ENCODE measurements around the gene ANKRD17. TPM values are rescaled to one million over a fixed set of nuclear protein-coding genes. Genes with fewer than 3 reads are reported as not detected.
"Not testable (repeated sequence)": the region's sequence is repeated elsewhere in the genome, so short reads cannot be mapped to it uniquely, and the experiment has no call there.

ANKRD17 gene
- total and polyA plus RNA-seq, 2 donors = 12.0 to 26.4 TPM

DNA sequence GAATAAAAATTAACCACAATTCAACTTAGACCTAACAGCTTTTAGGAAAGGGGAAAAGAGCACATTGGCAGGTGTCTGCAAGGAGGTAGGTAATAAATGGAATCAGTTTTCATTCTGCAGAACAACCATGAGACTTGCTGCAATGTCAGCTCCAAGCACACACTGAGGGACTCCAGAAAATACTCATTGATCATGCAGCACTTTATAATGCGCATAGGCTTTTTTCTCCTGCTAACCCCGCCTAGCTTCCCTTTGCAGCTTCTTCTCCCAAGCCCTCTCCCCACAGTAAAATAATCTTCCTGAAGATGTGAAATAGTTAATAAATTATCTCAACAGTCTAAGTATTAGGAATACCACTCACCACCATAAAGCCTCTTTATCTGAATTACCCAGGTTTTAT lies 36.9 kb downstream of the ANKRD17 start:
- peaks cover 0 to 7% of the 10 kb centered on the region in 2 donors for H3K4me1 ChIP-seq (ENCODE audit: control insufficient read depth in 2 of 2, insufficient read depth in 2 of 2, low read length in 2 of 2)
- peaks cover 0 to 6% of the 10 kb centered on the region in 2 donors for H3K36me3 ChIP-seq (ENCODE audit: control insufficient read depth in 2 of 2, insufficient read depth in 2 of 2, low read length in 1 of 2)
- H3K27me3 ChIP-seq (ENCODE audit: control insufficient read depth in 2 of 2, insufficient read depth in 1 of 2, low read length in 1 of 2) = no peaks in the 10 kb centered on the region
- H3K9me3 ChIP-seq (ENCODE audit: control insufficient read depth in 2 of 2, insufficient read depth in 1 of 2, low read length in 1 of 2) = peaks cover 0 to 2% of the 10 kb centered on the region in 2 donors
- DNase-seq (ENCODE audit: low read depth in 6 of 9, low spot score in 9 of 9) = peak in 1 of 9 donors; percentile 2
- 92% methylated on average over 2 of the region's 2 CpGs for WGBS
- no peak overlapping the region for H3K4me3 ChIP-seq (ENCODE audit: low read length in 2 of 2)
- no peak overlapping the region for H3K27ac ChIP-seq (ENCODE audit: low read depth in 1 of 2, low read length in 1 of 2)

DNA sequence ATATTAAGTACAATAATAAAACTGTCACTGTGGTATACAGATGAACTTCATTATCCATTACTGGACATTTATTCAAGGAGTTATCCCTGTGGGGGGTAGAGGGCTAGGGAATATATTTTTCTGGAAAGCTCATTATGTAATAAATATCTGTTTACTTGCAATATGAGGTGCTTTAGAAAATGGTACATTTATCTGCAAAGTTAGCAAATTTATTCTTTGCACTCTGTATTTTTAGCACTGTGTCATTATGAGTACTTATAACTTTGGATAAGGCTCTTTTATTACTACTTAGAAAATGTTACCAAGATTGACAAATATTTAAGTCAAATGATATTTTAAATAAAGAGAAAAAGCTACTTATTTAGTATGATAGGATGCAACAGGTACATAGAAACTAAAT lies 37.8 kb downstream of the ANKRD17 start:
- Histone ChIP-seq H3K27me3 (ENCODE audit: control insufficient read depth in 2 of 2, insufficient read depth in 1 of 2, low read length in 1 of 2) (no peaks in the 10 kb centered on the region), H3K9me3 (ENCODE audit: control insufficient read depth in 2 of 2, insufficient read depth in 1 of 2, low read length in 1 of 2) (peaks cover 0 to 2% of the 10 kb centered on the region in 2 donors), H3K36me3 (ENCODE audit: control insufficient read depth in 2 of 2, insufficient read depth in 2 of 2, low read length in 1 of 2) (peaks cover 0 to 8% of the 10 kb centered on the region in 2 donors), H3K4me1 (ENCODE audit: control insufficient read depth in 2 of 2, insufficient read depth in 2 of 2, low read length in 2 of 2) (peaks cover 0 to 7% of the 10 kb centered on the region in 2 donors), H3K4me3 (ENCODE audit: low read length in 2 of 2) (no peak overlapping the region), H3K27ac (ENCODE audit: low read depth in 1 of 2, low read length in 1 of 2) (no peak overlapping the region)
- DNase-seq (ENCODE audit: low read depth in 6 of 9, low spot score in 9 of 9) = no peak

DNA sequence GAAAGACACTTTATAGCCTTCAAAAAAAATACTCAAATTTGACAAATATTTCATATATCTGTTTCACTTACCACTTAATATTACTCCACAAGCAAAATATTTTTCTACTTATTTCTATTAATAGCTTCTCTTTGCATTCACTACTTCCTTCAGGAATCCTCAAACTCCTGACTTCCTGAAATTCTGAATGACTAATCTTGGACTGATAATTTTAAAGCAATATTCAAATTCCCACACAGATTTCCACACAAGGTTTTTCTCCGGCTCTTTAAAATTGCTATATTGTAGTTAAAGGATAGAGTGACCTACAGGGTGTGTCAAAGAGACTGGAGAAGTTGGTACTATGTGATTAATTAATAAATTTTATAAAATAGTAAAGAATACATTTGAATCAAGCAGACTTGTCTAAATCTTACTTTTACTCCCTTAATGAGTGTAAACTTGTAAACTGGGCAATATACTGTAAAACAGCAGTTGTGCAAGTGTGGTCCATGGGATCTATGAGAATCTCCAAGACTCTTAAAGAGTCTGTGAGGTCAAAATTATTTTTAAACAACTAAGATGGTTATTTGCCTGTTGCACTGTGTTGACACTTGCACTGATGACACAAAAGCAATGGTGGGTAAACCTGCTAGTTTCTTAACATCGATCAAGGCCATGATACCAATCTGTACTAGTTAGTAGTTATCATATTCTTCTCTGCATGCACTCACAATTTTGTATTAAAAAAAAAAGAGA lies 44.5 kb downstream of the ANKRD17 start:
- no peaks in the 10 kb centered on the region for H3K9me3 ChIP-seq (ENCODE audit: control insufficient read depth in 2 of 2, insufficient read depth in 1 of 2, low read length in 1 of 2)
- no peaks in the 10 kb centered on the region for H3K4me1 ChIP-seq (ENCODE audit: control insufficient read depth in 2 of 2, insufficient read depth in 2 of 2, low read length in 2 of 2)
- H3K36me3 ChIP-seq (ENCODE audit: control insufficient read depth in 2 of 2, insufficient read depth in 2 of 2, low read length in 1 of 2) = peaks cover 0 to 15% of the 10 kb centered on the region in 2 donors
- no peak overlapping the region for H3K4me3 ChIP-seq (ENCODE audit: low read length in 2 of 2)
- DNase-seq (ENCODE audit: low read depth in 6 of 9, low spot score in 9 of 9) = no peak
- H3K27ac ChIP-seq (ENCODE audit: low read depth in 1 of 2, low read length in 1 of 2) = no peak overlapping the region
- H3K27me3 ChIP-seq (ENCODE audit: control insufficient read depth in 2 of 2, insufficient read depth in 1 of 2, low read length in 1 of 2) = no peaks in the 10 kb centered on the region
- WGBS = 98% methylated on average over 2 of the region's 2 CpGs

DNA sequence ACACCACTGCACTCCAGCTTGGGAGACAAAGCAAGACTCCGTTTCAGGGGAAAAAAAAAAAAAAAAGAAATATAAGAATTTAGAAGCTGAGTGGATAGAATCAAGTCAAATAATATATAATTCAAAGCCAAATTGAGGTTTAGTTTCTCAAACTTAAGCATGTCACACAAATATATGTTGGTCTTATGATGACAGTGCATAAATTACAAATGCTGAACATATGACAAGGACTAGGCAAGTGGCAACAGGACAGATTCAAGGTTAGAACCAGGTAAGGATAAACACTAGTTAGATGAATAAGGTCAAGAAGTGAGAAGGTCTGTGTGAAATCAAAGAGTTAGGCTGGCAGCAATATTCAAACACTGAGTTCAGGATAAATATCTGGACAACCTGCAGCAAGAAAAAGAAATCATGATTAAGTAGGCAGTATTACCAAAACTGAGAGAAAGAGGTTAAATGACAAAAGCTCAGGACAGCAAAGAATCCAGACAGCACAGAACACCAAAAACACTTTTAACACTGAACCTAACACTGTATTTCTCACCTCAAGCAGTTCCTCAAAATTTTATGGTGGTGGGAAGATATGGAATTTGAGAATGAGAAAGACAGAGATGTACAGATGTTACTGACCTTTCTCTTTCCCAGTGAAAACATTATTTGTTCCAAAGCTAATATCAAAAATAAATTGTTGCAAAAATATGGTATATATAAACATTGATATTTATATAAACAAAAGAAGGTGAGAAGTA lies 45.4 kb downstream of the ANKRD17 start:
- no peak for DNase-seq (ENCODE audit: low read depth in 6 of 9, low spot score in 9 of 9)
- Histone ChIP-seq H3K4me3 (ENCODE audit: low read length in 2 of 2) (no peak overlapping the region), H3K27ac (ENCODE audit: low read depth in 1 of 2, low read length in 1 of 2) (no peak overlapping the region), H3K4me1 (ENCODE audit: control insufficient read depth in 2 of 2, insufficient read depth in 2 of 2, low read length in 2 of 2) (no peaks in the 10 kb centered on the region), H3K27me3 (ENCODE audit: control insufficient read depth in 2 of 2, insufficient read depth in 1 of 2, low read length in 1 of 2) (no peaks in the 10 kb centered on the region), H3K9me3 (ENCODE audit: control insufficient read depth in 2 of 2, insufficient read depth in 1 of 2, low read length in 1 of 2) (no peaks in the 10 kb centered on the region), H3K36me3 (ENCODE audit: control insufficient read depth in 2 of 2, insufficient read depth in 2 of 2, low read length in 1 of 2) (peaks cover 0 to 15% of the 10 kb centered on the region in 2 donors)
- 100% methylated on average over 1 of the region's 1 CpG for WGBS

DNA sequence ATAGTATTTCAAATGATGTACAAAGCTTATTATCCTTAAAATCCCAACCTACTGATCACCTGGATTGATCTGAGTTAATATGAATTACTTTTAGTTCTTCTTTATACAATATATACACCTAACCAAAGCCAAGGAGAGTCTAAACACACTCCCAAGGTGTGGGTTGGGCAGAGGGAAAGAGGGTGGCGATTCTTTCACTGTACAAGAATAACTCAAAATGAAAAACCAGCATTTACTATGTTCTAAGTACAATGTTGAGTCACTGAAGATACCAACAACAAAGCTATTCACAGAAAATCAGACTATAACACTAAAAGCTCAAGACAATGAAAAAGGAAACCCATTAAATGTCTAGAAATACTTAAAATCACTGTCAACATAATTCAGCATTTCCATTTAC lies 46.6 kb downstream of the ANKRD17 start:
- peaks cover 0 to 15% of the 10 kb centered on the region in 2 donors for H3K36me3 ChIP-seq (ENCODE audit: control insufficient read depth in 2 of 2, insufficient read depth in 2 of 2, low read length in 1 of 2)
- WGBS = 97% methylated on average over 1 of the region's 1 CpG
- no peaks in the 10 kb centered on the region for H3K4me1 ChIP-seq (ENCODE audit: control insufficient read depth in 2 of 2, insufficient read depth in 2 of 2, low read length in 2 of 2)
- no peaks in the 10 kb centered on the region for H3K9me3 ChIP-seq (ENCODE audit: control insufficient read depth in 2 of 2, insufficient read depth in 1 of 2, low read length in 1 of 2)
- no peaks in the 10 kb centered on the region for H3K27me3 ChIP-seq (ENCODE audit: control insufficient read depth in 2 of 2, insufficient read depth in 1 of 2, low read length in 1 of 2)
- no peak overlapping the region for H3K4me3 ChIP-seq (ENCODE audit: low read length in 2 of 2)
- no peak for DNase-seq (ENCODE audit: low read depth in 6 of 9, low spot score in 9 of 9)
- H3K27ac ChIP-seq (ENCODE audit: low read depth in 1 of 2, low read length in 1 of 2) = no peak overlapping the region

DNA sequence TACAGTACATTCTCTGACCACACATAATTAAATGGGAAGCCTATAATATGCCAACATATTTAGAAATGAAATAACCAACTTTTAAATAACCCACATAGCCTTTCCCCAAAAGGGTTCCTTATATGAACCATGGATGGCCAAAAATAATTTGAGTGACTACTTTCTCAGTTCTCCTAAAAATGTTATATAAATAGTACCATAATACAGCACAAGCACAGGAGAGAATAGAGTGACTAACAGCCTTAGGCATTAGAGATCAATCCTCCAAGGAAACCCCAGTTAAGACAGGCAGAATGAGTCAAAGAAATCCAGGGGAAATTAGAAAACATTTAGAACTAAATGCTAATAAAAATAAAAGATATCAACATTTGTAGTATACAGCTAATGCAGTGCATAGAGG lies 50.2 kb downstream of the ANKRD17 start:
- Histone ChIP-seq H3K9me3 (ENCODE audit: control insufficient read depth in 2 of 2, insufficient read depth in 1 of 2, low read length in 1 of 2) (peaks cover 0 to 11% of the 10 kb centered on the region in 2 donors), H3K27ac (ENCODE audit: low read depth in 1 of 2, low read length in 1 of 2) (no peak overlapping the region), H3K36me3 (ENCODE audit: control insufficient read depth in 2 of 2, insufficient read depth in 2 of 2, low read length in 1 of 2) (peaks cover 0 to 10% of the 10 kb centered on the region in 2 donors), H3K4me3 (ENCODE audit: low read length in 2 of 2) (no peak overlapping the region), H3K27me3 (ENCODE audit: control insufficient read depth in 2 of 2, insufficient read depth in 1 of 2, low read length in 1 of 2) (no peaks in the 10 kb centered on the region), H3K4me1 (ENCODE audit: control insufficient read depth in 2 of 2, insufficient read depth in 2 of 2, low read length in 2 of 2) (no peaks in the 10 kb centered on the region)
- DNase-seq (ENCODE audit: low read depth in 6 of 9, low spot score in 9 of 9) = no peak

DNA sequence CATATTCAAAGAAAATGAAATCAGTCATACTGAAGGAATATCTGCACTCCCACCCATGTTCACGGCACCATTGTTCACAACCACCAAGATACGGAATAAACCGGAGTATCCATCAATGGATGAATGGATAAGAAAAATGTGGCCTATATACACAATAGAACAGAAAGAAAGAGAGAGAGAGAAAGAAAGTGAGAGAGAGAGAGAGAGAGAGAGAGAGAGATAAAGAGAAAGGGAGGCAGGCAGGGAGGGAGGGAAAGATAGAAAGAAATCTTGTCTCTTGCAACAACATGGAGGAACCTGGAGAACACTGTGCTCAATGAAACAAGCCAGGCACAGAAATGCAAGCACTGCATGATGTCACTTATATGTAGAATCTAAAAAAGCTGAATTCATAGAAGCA lies 52.4 kb downstream of the ANKRD17 start:
- Histone ChIP-seq H3K27ac (ENCODE audit: low read depth in 1 of 2, low read length in 1 of 2) (no peak overlapping the region), H3K9me3 (ENCODE audit: control insufficient read depth in 2 of 2, insufficient read depth in 1 of 2, low read length in 1 of 2) (peaks cover 0 to 14% of the 10 kb centered on the region in 2 donors), H3K36me3 (ENCODE audit: control insufficient read depth in 2 of 2, insufficient read depth in 2 of 2, low read length in 1 of 2) (peaks cover 0 to 5% of the 10 kb centered on the region in 2 donors), H3K27me3 (ENCODE audit: control insufficient read depth in 2 of 2, insufficient read depth in 1 of 2, low read length in 1 of 2) (no peaks in the 10 kb centered on the region), H3K4me3 (ENCODE audit: low read length in 2 of 2) (no peak overlapping the region), H3K4me1 (ENCODE audit: control insufficient read depth in 2 of 2, insufficient read depth in 2 of 2, low read length in 2 of 2) (no peaks in the 10 kb centered on the region)
- DNase-seq (ENCODE audit: low read depth in 6 of 9, low spot score in 9 of 9) = no peak
- WGBS = over 99% methylated on average over 3 of the region's 3 CpGs

DNA sequence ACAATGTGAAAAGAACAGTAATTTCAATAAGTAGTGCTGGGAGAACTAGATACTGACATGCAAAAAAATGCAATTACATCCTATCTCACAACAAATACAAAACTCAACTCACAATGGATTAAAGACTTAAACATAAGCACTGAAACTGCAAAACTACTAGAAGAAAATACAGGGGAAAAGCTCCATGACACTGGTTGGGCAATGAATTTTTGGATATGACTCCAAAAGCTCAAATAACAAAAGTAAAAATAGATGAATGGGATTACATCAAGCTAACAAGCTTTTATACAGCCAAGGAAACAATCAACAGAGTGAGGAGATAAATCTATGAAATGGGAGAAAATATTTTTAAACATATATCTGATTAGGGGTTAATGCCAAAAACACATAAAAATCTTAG lies 53.1 kb downstream of the ANKRD17 start:
- H3K27me3 ChIP-seq (ENCODE audit: control insufficient read depth in 2 of 2, insufficient read depth in 1 of 2, low read length in 1 of 2) = no peaks in the 10 kb centered on the region
- no peaks in the 10 kb centered on the region for H3K4me1 ChIP-seq (ENCODE audit: control insufficient read depth in 2 of 2, insufficient read depth in 2 of 2, low read length in 2 of 2)
- DNase-seq (ENCODE audit: low read depth in 6 of 9, low spot score in 9 of 9) = no peak
- H3K9me3 ChIP-seq (ENCODE audit: control insufficient read depth in 2 of 2, insufficient read depth in 1 of 2, low read length in 1 of 2) = peaks cover 0 to 14% of the 10 kb centered on the region in 2 donors
- H3K36me3 ChIP-seq (ENCODE audit: control insufficient read depth in 2 of 2, insufficient read depth in 2 of 2, low read length in 1 of 2) = peaks cover 0 to 5% of the 10 kb centered on the region in 2 donors
- no peak overlapping the region for H3K4me3 ChIP-seq (ENCODE audit: low read length in 2 of 2)
- no peak overlapping the region for H3K27ac ChIP-seq (ENCODE audit: low read depth in 1 of 2, low read length in 1 of 2)

DNA sequence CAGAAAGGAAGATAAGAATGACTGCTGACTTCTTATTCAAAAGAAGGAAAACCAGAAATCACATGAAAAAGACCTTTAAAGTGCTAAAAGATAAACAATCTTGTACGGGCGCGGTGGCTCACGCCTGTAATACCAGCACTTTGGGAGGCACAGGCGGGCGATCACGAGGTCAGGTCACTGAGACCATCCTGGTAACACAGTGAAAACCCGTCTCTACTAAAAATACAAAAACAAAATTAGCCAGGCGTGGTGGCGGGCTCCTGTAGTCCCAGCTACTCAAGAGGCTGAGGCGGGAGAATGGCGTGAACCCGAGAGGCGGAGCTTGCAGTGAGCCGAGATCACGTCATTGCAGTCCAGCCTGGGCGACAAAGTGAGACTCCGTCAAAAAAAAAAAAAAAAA lies 54.6 kb downstream of the ANKRD17 start:
- H3K36me3 ChIP-seq (ENCODE audit: control insufficient read depth in 2 of 2, insufficient read depth in 2 of 2, low read length in 1 of 2); H3K4me3 ChIP-seq (ENCODE audit: low read length in 2 of 2); H3K27me3 ChIP-seq (ENCODE audit: control insufficient read depth in 2 of 2, insufficient read depth in 1 of 2, low read length in 1 of 2); H3K4me1 ChIP-seq (ENCODE audit: control insufficient read depth in 2 of 2, insufficient read depth in 2 of 2, low read length in 2 of 2); DNase-seq (ENCODE audit: low read depth in 6 of 9, low spot score in 9 of 9); H3K27ac ChIP-seq (ENCODE audit: low read depth in 1 of 2, low read length in 1 of 2): not testable (repeated sequence)
- H3K9me3 ChIP-seq (ENCODE audit: control insufficient read depth in 2 of 2, insufficient read depth in 1 of 2, low read length in 1 of 2) = peaks cover 0 to 14% of the 10 kb centered on the region in 2 donors
- WGBS = 96% methylated on average over 18 of the region's 18 CpGs
